ENCODE results near the gene HIF1AN. TPM values are rescaled to one million over a fixed set of nuclear protein-coding genes. Genes with fewer than 3 reads are reported as not detected.

The HIF1AN gene
- polyA plus RNA-seq, 1 donor (not counting 4 experiments of a cell fraction or from before 2014, with no cell fraction given), result 16.8 TPM

- Histone ChIP-seq H3K9ac (ENCODE audit: control insufficient read depth, extremely low read depth, insufficient read depth, low read length) (no peak overlapping the region), H3K9me1 (ENCODE audit: control insufficient read depth, extremely low read depth, insufficient read depth, low read length) (no peaks in the 10 kb centered on the region), H3K27ac (ENCODE audit: control insufficient read depth, insufficient read depth, low read length) (no peak overlapping the region), H3K4me3 (ENCODE audit: control insufficient read depth in 2 of 3, extremely low read depth in 1 of 3, insufficient read depth in 2 of 3, low read depth in 1 of 3, low read length in 3 of 3) (no peak overlapping the region), H3K36me3 (ENCODE audit: control insufficient read depth in 2 of 2, extremely low read depth in 1 of 2, insufficient read depth in 2 of 2, low read length in 2 of 2) (peaks cover 2 to 7% of the 10 kb centered on the region in 2 experiments), H4K20me1 (ENCODE audit: control insufficient read depth, extremely low read depth, insufficient read depth, low read length) (no peaks in the 10 kb centered on the region), H3K27me3 (ENCODE audit: control insufficient read depth, extremely low read depth, insufficient read depth, low read length) (no peaks in the 10 kb centered on the region), H3K9me3 (ENCODE audit: control insufficient read depth, low read depth, low read length) (no peaks in the 10 kb centered on the region), H3K79me2 (ENCODE audit: control insufficient read depth, insufficient read depth, low read length) (no peaks in the 10 kb centered on the region), H3K4me1 (ENCODE audit: control insufficient read depth, extremely low read depth, insufficient read depth, low read length) (no peaks in the 10 kb centered on the region), H3K4me2 (ENCODE audit: control insufficient read depth, extremely low read depth, insufficient read depth, low read depth, low read length) (peak overlapping the region; percentile 29), H2AFZ (ENCODE audit: control insufficient read depth, low read length) (no peak overlapping the region)
- FAIRE-seq (peak; percentile 83), DNase-seq (ENCODE audit: low read depth, low spot score) (no peak)
- TF ChIP-seq EZH2 (IDR thresholded peaks at IDR 0.05; ENCODE audit: low read length) (no peak), CTCF (optimal IDR thresholded peaks at IDR 0.05 in 1 of 3, IDR thresholded peaks at IDR 0.05 in 1 of 3, conservative IDR thresholded peaks at IDR 0.05 in 1 of 3; ENCODE audit: extremely low read depth in 1 of 3, insufficient read depth in 2 of 3, low read length in 3 of 3) (peak; percentile 53 to 67 (median 62))
- dilution Hi-C loops (cut with MboI; ENCODE audit: extremely low pct_ligation_motif_present, low sequenced_read_pairs), result no loop called here
Observed at GRCh38 chr10:100518761-100519241, 16.9 kb upstream of the HIF1AN start.

- Histone ChIP-seq H3K4me3 (ENCODE audit: control insufficient read depth in 2 of 3, extremely low read depth in 1 of 3, insufficient read depth in 2 of 3, low read depth in 1 of 3, low read length in 3 of 3) (no peak within 1 kb of the TSS), H3K9me3 (ENCODE audit: control insufficient read depth, low read depth, low read length) (no peaks in the 10 kb centered on the region), H3K9me1 (ENCODE audit: control insufficient read depth, extremely low read depth, insufficient read depth, low read length) (no peaks in the 10 kb centered on the region), H3K79me2 (ENCODE audit: control insufficient read depth, insufficient read depth, low read length) (no peaks in the 10 kb centered on the region), H3K4me1 (ENCODE audit: control insufficient read depth, extremely low read depth, insufficient read depth, low read length) (no peaks in the 10 kb centered on the region), H3K27ac (ENCODE audit: control insufficient read depth, insufficient read depth, low read length) (no peak within 1 kb of the TSS), H4K20me1 (ENCODE audit: control insufficient read depth, extremely low read depth, insufficient read depth, low read length) (no peaks in the 10 kb centered on the region), H2AFZ (ENCODE audit: control insufficient read depth, low read length) (no peak within 1 kb of the TSS), H3K36me3 (ENCODE audit: control insufficient read depth in 2 of 2, extremely low read depth in 1 of 2, insufficient read depth in 2 of 2, low read length in 2 of 2) (peaks cover 3 to 11% of the 10 kb centered on the region in 2 experiments), H3K4me2 (ENCODE audit: control insufficient read depth, extremely low read depth, insufficient read depth, low read depth, low read length) (peak within 1 kb of the TSS; percentile 29), H3K27me3 (ENCODE audit: control insufficient read depth, extremely low read depth, insufficient read depth, low read length) (no peaks in the 10 kb centered on the region), H3K9ac (ENCODE audit: control insufficient read depth, extremely low read depth, insufficient read depth, low read length) (no peak within 1 kb of the TSS)
- DNase-seq (ENCODE audit: low read depth, low spot score), result no peak
- TF ChIP-seq CTCF (optimal IDR thresholded peaks at IDR 0.05 in 1 of 3, IDR thresholded peaks at IDR 0.05 in 1 of 3, conservative IDR thresholded peaks at IDR 0.05 in 1 of 3; ENCODE audit: extremely low read depth in 1 of 3, insufficient read depth in 2 of 3, low read length in 3 of 3), result peak in 1 of 3 experiments; percentile 12
- no peak for TF ChIP-seq EZH2 (IDR thresholded peaks at IDR 0.05; ENCODE audit: low read length)
- FAIRE-seq, result no peak
- dilution Hi-C loops (cut with MboI; ENCODE audit: extremely low pct_ligation_motif_present, low sequenced_read_pairs), result no loop called here
Observed at GRCh38 chr10:100519311-100520051, 16.3 kb upstream of the HIF1AN start, which contains the start of gene SEC31B. Gene SEC31B, minus strand, starts transcription at chr10:100519861. Its CDS starts 2,909 bp downstream, at chr10:100516952.

Data from keratinocyte (primary cell).